ENCODE data around the gene MRPL41. TPM values are rescaled to one million over a fixed set of nuclear protein-coding genes. Genes with fewer than 3 reads are reported as not detected.

MRPL41 gene
- total RNA-seq, 2 donors from 2014 or later = 23.3 to 45.5 TPM

- peaks cover 46% of the 10 kb centered on the region for H3K36me3 Mint-ChIP-seq (ENCODE audit: low read depth)
- no peak overlapping the region for H3K4me3 Mint-ChIP-seq
- no peaks in the 10 kb centered on the region for H3K27me3 Mint-ChIP-seq
- H3K27ac Mint-ChIP-seq = no peak overlapping the region
- ATAC-seq (replicated peaks) = no peak
- peaks cover 9% of the 10 kb centered on the region for H3K4me1 Mint-ChIP-seq
- no peaks in the 10 kb centered on the region for H3K9me3 Mint-ChIP-seq
Observed at GRCh38 chr9:137580209-137580953, 28.7 kb downstream of the MRPL41 start.

- no peak overlapping the region for H3K4me3 Mint-ChIP-seq
- H3K4me1 Mint-ChIP-seq = peaks cover 3% of the 10 kb centered on the region
- H3K27ac Mint-ChIP-seq = no peak overlapping the region
- no peaks in the 10 kb centered on the region for H3K9me3 Mint-ChIP-seq
- no peaks in the 10 kb centered on the region for H3K27me3 Mint-ChIP-seq
- peaks cover 46% of the 10 kb centered on the region for H3K36me3 Mint-ChIP-seq (ENCODE audit: low read depth)
- no peak for ATAC-seq (replicated peaks)
Observed at GRCh38 chr9:137580954-137581322, 29.3 kb downstream of the MRPL41 start.

GRCh38 chr9:137581361-137582285 lies 29.9 kb downstream of the MRPL41 start:
- ATAC-seq (replicated peaks) = no peak
- H3K4me1 Mint-ChIP-seq = no peaks in the 10 kb centered on the region
- H3K4me3 Mint-ChIP-seq = no peak overlapping the region
- H3K36me3 Mint-ChIP-seq (ENCODE audit: low read depth) = peaks cover 46% of the 10 kb centered on the region
- no peak overlapping the region for H3K27ac Mint-ChIP-seq
- H3K27me3 Mint-ChIP-seq = no peaks in the 10 kb centered on the region
- H3K9me3 Mint-ChIP-seq = no peaks in the 10 kb centered on the region

GRCh38 chr9:137582286-137582860 lies 30.7 kb downstream of the MRPL41 start:
- Mint-ChIP-seq H3K27me3 (no peaks in the 10 kb centered on the region), H3K4me3 (no peak overlapping the region), H3K4me1 (no peaks in the 10 kb centered on the region), H3K27ac (no peak overlapping the region), H3K36me3 (ENCODE audit: low read depth) (peaks cover 53% of the 10 kb centered on the region), H3K9me3 (no peaks in the 10 kb centered on the region)
- ATAC-seq (replicated peaks) = no peak

GRCh38 chr9:137583347-137583746 lies 31.7 kb downstream of the MRPL41 start:
- Mint-ChIP-seq H3K4me1 (peaks cover 6% of the 10 kb centered on the region), H3K9me3 (no peaks in the 10 kb centered on the region), H3K27me3 (no peaks in the 10 kb centered on the region), H3K4me3 (no peak overlapping the region), H3K27ac (no peak overlapping the region), H3K36me3 (ENCODE audit: low read depth) (peaks cover 62% of the 10 kb centered on the region)
- no peak for ATAC-seq (replicated peaks)

GRCh38 chr9:137583957-137584356 lies 32.3 kb downstream of the MRPL41 start:
- Mint-ChIP-seq H3K4me3 (no peak overlapping the region), H3K4me1 (peaks cover 6% of the 10 kb centered on the region), H3K27me3 (no peaks in the 10 kb centered on the region), H3K9me3 (no peaks in the 10 kb centered on the region), H3K36me3 (ENCODE audit: low read depth) (peaks cover 67% of the 10 kb centered on the region), H3K27ac (no peak overlapping the region)
- ATAC-seq (replicated peaks) = no peak

- ATAC-seq (replicated peaks) = no peak
- Mint-ChIP-seq H3K4me3 (no peak overlapping the region), H3K27ac (no peak overlapping the region), H3K9me3 (no peaks in the 10 kb centered on the region), H3K27me3 (no peaks in the 10 kb centered on the region), H3K4me1 (peaks cover 6% of the 10 kb centered on the region), H3K36me3 (ENCODE audit: low read depth) (peaks cover 68% of the 10 kb centered on the region)
Observed at GRCh38 chr9:137586854-137587253, 35.2 kb downstream of the MRPL41 start.

GRCh38 chr9:137588311-137588710 lies 36.6 kb downstream of the MRPL41 start:
- H3K9me3 Mint-ChIP-seq = no peaks in the 10 kb centered on the region
- H3K27me3 Mint-ChIP-seq = no peaks in the 10 kb centered on the region
- ATAC-seq (replicated peaks) = no peak
- H3K4me3 Mint-ChIP-seq = peak overlapping the region; percentile 70
- H3K36me3 Mint-ChIP-seq (ENCODE audit: low read depth) = peaks cover 54% of the 10 kb centered on the region
- H3K27ac Mint-ChIP-seq = no peak overlapping the region
- H3K4me1 Mint-ChIP-seq = peaks cover 6% of the 10 kb centered on the region

GRCh38 chr9:137588891-137589290 lies 37.2 kb downstream of the MRPL41 start:
- H3K36me3 Mint-ChIP-seq (ENCODE audit: low read depth) = peaks cover 48% of the 10 kb centered on the region
- no peak overlapping the region for H3K27ac Mint-ChIP-seq
- H3K4me1 Mint-ChIP-seq = peaks cover 6% of the 10 kb centered on the region
- ATAC-seq (replicated peaks) = no peak
- H3K9me3 Mint-ChIP-seq = no peaks in the 10 kb centered on the region
- H3K4me3 Mint-ChIP-seq = peak overlapping the region; percentile 70
- no peaks in the 10 kb centered on the region for H3K27me3 Mint-ChIP-seq

GRCh38 chr9:137589441-137590122 lies 37.9 kb downstream of the MRPL41 start:
- Mint-ChIP-seq H3K27me3 (no peaks in the 10 kb centered on the region), H3K9me3 (no peaks in the 10 kb centered on the region), H3K4me1 (peaks cover 6% of the 10 kb centered on the region), H3K4me3 (peak overlapping the region; percentile 70), H3K36me3 (ENCODE audit: low read depth) (peaks cover 47% of the 10 kb centered on the region), H3K27ac (peak overlapping the region; percentile 58)
- ATAC-seq (replicated peaks) = peak; percentile 5

- peak; percentile 47 for ATAC-seq (replicated peaks)
- H3K4me3 Mint-ChIP-seq = no peak overlapping the region
- peaks cover 42% of the 10 kb centered on the region for H3K36me3 Mint-ChIP-seq (ENCODE audit: low read depth)
- peaks cover 6% of the 10 kb centered on the region for H3K4me1 Mint-ChIP-seq
- no peaks in the 10 kb centered on the region for H3K27me3 Mint-ChIP-seq
- H3K9me3 Mint-ChIP-seq = no peaks in the 10 kb centered on the region
- no peak overlapping the region for H3K27ac Mint-ChIP-seq
Observed at GRCh38 chr9:137590123-137590468, 38.4 kb downstream of the MRPL41 start.

- peak within 1 kb of the TSS; percentile 85 for H3K4me3 Mint-ChIP-seq
- H3K9me3 Mint-ChIP-seq = no peaks in the 10 kb centered on the region
- H3K27ac Mint-ChIP-seq = peak within 1 kb of the TSS; percentile 88
- no peaks in the 10 kb centered on the region for H3K27me3 Mint-ChIP-seq
- ATAC-seq (replicated peaks) = peak; percentile 99
- H3K36me3 Mint-ChIP-seq (ENCODE audit: low read depth) = peaks cover 36% of the 10 kb centered on the region
- peaks cover 6% of the 10 kb centered on the region for H3K4me1 Mint-ChIP-seq
Observed at GRCh38 chr9:137590469-137591383, 39.0 kb downstream of the MRPL41 start, which contains the start of gene ZMYND19. TSS of gene ZMYND19 (minus strand) at chr9:137590512. CDS start at chr9:137590263, 249 bp downstream.

GRCh38 chr9:137592767-137593166 lies 41.1 kb downstream of the MRPL41 start:
- no peak for ATAC-seq (replicated peaks)

More at GRCh38 chr9:137592767-137593166, 41.1 kb downstream of the MRPL41 start:
- Mint-ChIP-seq H3K27ac (no peak overlapping the region), H3K36me3 (ENCODE audit: low read depth) (peaks cover 15% of the 10 kb centered on the region), H3K9me3 (no peaks in the 10 kb centered on the region), H3K4me1 (peaks cover 5% of the 10 kb centered on the region), H3K27me3 (no peaks in the 10 kb centered on the region), H3K4me3 (no peak overlapping the region)

Measured in activated T-helper 17 cell treated with anti-CD3 and anti-CD28 coated beads, Interleukin-2, amount 50 U/mL, for 72 hours (primary cell).